Activated naive CD8-positive, alpha-beta T cell (primary cell): ENCODE measurements around the gene MAX.
A peak's percentile ranks its signal among the peaks of the same experiment; 100 is the strongest.

Experiments used
- H3K27ac Mint-ChIP-seq: one replicate; pipeline ENCODE4 v1.8.0; 2021; ENCODE audit warnings: mixed read lengths
- H3K27me3 Mint-ChIP-seq: one replicate; pipeline ENCODE4 v1.8.0; 2021; ENCODE audit warnings: mixed read lengths
- H3K36me3 Mint-ChIP-seq: one replicate; pipeline ENCODE4 v1.8.0; 2021; ENCODE audit warnings: mixed read lengths
- H3K4me1 Mint-ChIP-seq: one replicate; pipeline ENCODE4 v1.8.0; 2021; ENCODE audit warnings: low read depth, mixed read lengths
- H3K4me3 Mint-ChIP-seq: one replicate; pipeline ENCODE4 v1.8.0; 2021; ENCODE audit warnings: mild to moderate bottlenecking, mixed read lengths
- H3K9me3 Mint-ChIP-seq: one replicate; pipeline ENCODE4 v1.8.0; 2021; ENCODE audit warnings: low read depth, mixed read lengths

The MAX gene

GRCh38 chr14:65117769-65118745 is 15.7 kb upstream of the MAX start:
- no peaks in the 10 kb centered on the region for H3K4me1 Mint-ChIP-seq
- H3K4me3 Mint-ChIP-seq, result no peak overlapping the region
- no peak overlapping the region for H3K27ac Mint-ChIP-seq
- H3K27me3 Mint-ChIP-seq, result peaks cover 2% of the 10 kb centered on the region
- H3K9me3 Mint-ChIP-seq, result no peaks in the 10 kb centered on the region
- H3K36me3 Mint-ChIP-seq, result no peaks in the 10 kb centered on the region

DNA sequence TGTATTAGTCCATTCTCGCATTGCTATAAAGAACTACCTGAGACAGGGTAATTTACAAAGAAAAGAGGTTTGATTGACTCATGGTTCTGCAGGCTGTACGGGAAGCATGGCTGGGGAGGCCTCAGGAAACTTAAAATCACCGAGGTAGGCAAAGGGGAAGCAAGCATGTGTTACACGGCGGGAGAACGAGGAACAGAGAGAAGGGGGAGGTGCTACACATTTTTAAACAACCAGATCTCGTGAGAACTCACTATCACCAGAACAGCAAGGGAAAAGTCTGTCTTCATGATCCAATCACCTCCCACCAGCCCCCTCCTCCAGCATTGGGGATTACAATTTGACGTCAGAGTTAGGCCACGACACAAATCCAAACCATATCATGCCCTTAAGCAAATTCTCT is 13.3 kb upstream of the MAX start:
- peaks cover 2% of the 10 kb centered on the region for H3K27me3 Mint-ChIP-seq
- no peaks in the 10 kb centered on the region for H3K4me1 Mint-ChIP-seq
- no peaks in the 10 kb centered on the region for H3K9me3 Mint-ChIP-seq
- H3K4me3 Mint-ChIP-seq, result no peak overlapping the region
- H3K27ac Mint-ChIP-seq, result no peak overlapping the region
- H3K36me3 Mint-ChIP-seq, result no peaks in the 10 kb centered on the region

DNA sequence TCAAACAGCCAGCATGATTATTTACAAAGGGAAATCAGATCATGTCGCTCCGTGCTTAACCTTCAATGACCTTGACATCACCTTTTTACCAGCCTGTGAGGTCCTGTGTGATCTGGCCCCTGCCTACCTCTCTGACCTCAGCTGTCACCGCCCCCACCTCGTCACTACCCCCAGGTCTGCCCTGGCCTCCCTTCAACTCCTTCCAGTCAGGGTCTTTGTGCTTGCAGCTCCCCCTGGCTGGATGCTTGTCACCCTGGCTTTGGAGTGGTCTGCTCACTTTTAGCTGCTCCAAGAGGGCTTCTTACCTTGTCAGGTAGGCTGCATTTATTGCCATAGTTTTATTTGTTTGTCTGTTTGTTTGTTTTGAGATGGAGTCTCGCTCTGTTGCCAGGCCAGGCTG is 8.2 kb upstream of the MAX start:
- H3K27ac Mint-ChIP-seq, result no peak overlapping the region
- H3K27me3 Mint-ChIP-seq, result no peaks in the 10 kb centered on the region
- no peaks in the 10 kb centered on the region for H3K9me3 Mint-ChIP-seq
- H3K4me3 Mint-ChIP-seq, result no peak overlapping the region
- no peaks in the 10 kb centered on the region for H3K4me1 Mint-ChIP-seq
- no peaks in the 10 kb centered on the region for H3K36me3 Mint-ChIP-seq

- Mint-ChIP-seq H3K27ac (no peak overlapping the region), H3K27me3 (no peaks in the 10 kb centered on the region), H3K36me3 (no peaks in the 10 kb centered on the region), H3K9me3 (no peaks in the 10 kb centered on the region), H3K4me3 (no peak overlapping the region), H3K4me1 (no peaks in the 10 kb centered on the region)
Measured at GRCh38 chr14:65109357-65109756, 7.0 kb upstream of the MAX start.

GRCh38 chr14:65107200-65107599 is 4.9 kb upstream of the MAX start:
- no peak overlapping the region for H3K4me3 Mint-ChIP-seq
- H3K27me3 Mint-ChIP-seq, result no peaks in the 10 kb centered on the region
- H3K9me3 Mint-ChIP-seq, result no peaks in the 10 kb centered on the region
- H3K36me3 Mint-ChIP-seq, result no peaks in the 10 kb centered on the region
- H3K4me1 Mint-ChIP-seq, result peaks cover 6% of the 10 kb centered on the region
- no peak overlapping the region for H3K27ac Mint-ChIP-seq

DNA sequence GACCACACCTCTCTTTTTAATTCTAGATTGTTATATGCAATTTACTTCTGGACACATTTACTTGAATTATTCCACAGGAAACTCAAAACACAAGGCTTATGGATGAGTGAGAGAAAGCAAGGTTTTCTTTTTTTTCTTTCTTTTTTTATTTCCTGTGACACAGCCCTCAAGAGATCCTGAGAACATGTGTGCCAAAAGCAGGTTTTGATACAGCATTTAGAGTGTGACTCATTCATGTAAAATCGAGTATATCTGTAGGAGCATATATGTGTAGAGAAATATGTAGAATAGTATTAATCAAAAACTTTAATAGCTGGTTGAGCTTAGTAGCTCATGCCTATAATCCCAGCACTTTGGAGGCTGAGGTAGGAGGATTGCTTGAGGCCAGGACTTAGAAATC is 4.4 kb upstream of the MAX start:
- Mint-ChIP-seq H3K27me3 (no peaks in the 10 kb centered on the region), H3K4me1 (peaks cover 6% of the 10 kb centered on the region), H3K36me3 (no peaks in the 10 kb centered on the region), H3K27ac (no peak overlapping the region), H3K9me3 (no peaks in the 10 kb centered on the region), H3K4me3 (no peak overlapping the region)

DNA sequence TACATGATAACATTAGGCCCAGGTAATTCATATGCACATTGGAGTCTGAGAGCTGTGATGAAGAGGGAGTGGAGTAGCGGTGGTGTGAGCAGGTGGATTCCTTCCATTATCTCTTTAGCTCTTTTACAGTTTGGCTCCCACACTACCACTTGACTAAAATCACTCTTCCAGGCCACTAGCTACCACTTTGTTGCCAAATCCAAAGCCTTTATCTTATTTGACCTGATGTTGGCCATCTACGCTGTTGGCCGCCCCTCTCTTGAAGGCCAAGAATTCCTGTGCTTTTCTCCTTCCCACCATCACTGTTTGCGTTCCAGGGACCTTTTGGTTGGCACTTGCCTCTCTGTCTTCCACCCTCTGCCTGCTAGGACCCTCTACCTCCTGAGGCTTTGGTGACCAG is 4.0 kb upstream of the MAX start:
- Mint-ChIP-seq H3K27ac (no peak overlapping the region), H3K9me3 (no peaks in the 10 kb centered on the region), H3K36me3 (no peaks in the 10 kb centered on the region), H3K4me1 (peaks cover 6% of the 10 kb centered on the region), H3K27me3 (no peaks in the 10 kb centered on the region), H3K4me3 (no peak overlapping the region)

- H3K4me1 Mint-ChIP-seq, result peaks cover 18% of the 10 kb centered on the region
- no peak overlapping the region for H3K27ac Mint-ChIP-seq
- H3K4me3 Mint-ChIP-seq, result no peak overlapping the region
- peaks cover 3% of the 10 kb centered on the region for H3K36me3 Mint-ChIP-seq
- no peaks in the 10 kb centered on the region for H3K27me3 Mint-ChIP-seq
- H3K9me3 Mint-ChIP-seq, result no peaks in the 10 kb centered on the region
Measured at GRCh38 chr14:65104791-65105190, 2.5 kb upstream of the MAX start.

GRCh38 chr14:65103150-65103760 is 938 bp upstream of the MAX start:
- Mint-ChIP-seq H3K27ac (peak overlapping the region; percentile 97), H3K9me3 (no peaks in the 10 kb centered on the region), H3K4me1 (peaks cover 31% of the 10 kb centered on the region), H3K4me3 (peak overlapping the region; percentile 96), H3K27me3 (no peaks in the 10 kb centered on the region), H3K36me3 (peaks cover 3% of the 10 kb centered on the region)

GRCh38 chr14:65101631-65102440 is 481 bp downstream of the MAX start:
- Mint-ChIP-seq H3K9me3 (no peaks in the 10 kb centered on the region), H3K27me3 (no peaks in the 10 kb centered on the region), H3K4me1 (peaks cover 44% of the 10 kb centered on the region), H3K36me3 (peaks cover 3% of the 10 kb centered on the region), H3K4me3 (peak overlapping the region; percentile 96), H3K27ac (peak overlapping the region; percentile 97)

DNA sequence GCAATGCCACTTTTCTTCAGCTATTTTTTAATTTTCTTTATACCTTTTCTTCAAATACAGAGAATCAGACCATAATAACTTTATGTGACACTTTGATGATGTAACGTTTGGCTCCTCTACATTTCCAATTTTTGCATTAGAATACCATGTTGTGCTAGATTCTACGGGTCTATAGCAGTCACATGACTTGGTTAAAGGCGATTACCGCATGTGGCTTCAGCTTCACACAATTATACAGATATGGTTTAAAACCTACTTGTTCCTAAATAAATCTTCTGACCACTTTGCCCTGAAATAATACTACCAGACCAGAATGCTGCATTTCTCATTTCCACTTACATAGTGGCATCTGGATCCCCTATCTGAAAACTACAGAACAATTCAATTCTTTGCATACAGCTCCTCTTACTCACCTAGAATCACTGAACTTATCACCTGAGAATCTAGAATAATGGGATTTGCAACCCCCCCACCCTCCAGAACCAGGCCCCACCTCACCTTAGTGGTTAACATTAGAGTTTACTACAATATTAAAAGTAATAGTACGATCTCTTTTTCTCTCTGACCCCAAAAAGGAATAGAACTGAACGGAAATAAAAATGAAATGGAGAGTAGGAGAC is 1.3 kb downstream of the MAX start:
- H3K9me3 Mint-ChIP-seq, result no peaks in the 10 kb centered on the region
- peaks cover 5% of the 10 kb centered on the region for H3K36me3 Mint-ChIP-seq
- H3K4me3 Mint-ChIP-seq, result peak overlapping the region; percentile 95
- H3K27ac Mint-ChIP-seq, result peak overlapping the region; percentile 89
- H3K4me1 Mint-ChIP-seq, result peaks cover 52% of the 10 kb centered on the region
- no peaks in the 10 kb centered on the region for H3K27me3 Mint-ChIP-seq

DNA sequence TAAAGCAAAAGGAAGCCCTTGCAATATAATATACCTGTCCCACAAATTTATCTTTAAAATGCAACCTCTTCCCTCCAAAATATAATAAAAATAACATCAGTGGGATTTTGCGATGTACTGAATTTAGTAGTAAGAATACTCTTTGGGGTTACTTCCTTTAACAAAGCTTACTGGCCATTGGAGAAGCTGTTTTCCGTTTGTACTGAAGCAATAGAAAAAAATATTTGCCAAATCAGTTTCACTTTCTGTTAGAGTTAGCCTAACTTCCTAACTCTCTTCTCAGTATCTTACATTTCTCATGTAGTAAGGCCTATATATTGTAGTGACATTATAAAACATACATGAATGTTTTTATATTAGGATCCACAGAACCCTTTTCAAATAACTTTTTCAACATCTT is 3.7 kb downstream of the MAX start:
- Mint-ChIP-seq H3K27ac (peak overlapping the region; percentile 95), H3K4me1 (peaks cover 74% of the 10 kb centered on the region), H3K9me3 (no peaks in the 10 kb centered on the region), H3K27me3 (no peaks in the 10 kb centered on the region), H3K4me3 (peak overlapping the region; percentile 84), H3K36me3 (peaks cover 5% of the 10 kb centered on the region)

DNA sequence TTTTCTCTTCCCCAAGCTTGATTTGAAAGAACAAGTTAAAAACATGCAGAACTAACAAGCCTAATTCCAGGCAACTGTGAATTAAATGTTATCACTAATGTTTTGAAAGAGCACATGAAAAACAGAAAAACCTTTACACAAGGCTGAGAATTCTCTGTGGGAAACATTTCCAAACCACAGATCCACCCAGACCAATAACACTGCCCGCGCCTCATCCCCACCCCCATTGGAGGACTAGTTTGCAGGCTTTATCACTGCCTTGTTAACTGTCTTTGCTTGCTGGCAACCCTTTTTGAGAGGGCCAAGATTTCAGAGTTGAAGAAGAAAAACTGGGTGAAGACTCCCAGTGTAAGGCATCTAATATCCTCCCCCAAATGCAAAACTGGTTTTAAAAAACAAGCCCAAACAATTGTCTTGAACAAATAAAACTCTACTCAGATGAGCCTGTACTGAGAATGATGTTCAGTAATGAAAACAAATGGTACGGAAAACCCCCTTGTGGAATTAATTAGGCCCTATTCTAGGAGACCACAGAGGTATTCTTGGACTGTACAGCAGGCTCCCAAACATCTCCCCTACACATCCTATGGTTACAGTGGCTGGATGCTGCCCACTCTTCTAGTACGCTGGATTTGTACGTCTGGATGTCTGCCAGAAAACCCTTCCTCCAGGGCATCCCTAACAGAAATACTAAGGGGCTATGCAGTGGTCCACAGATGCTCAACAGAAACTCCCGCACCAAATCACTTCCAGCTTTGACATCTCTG is 5.8 kb downstream of the MAX start:
- peaks cover 83% of the 10 kb centered on the region for H3K4me1 Mint-ChIP-seq
- H3K36me3 Mint-ChIP-seq, result peaks cover 8% of the 10 kb centered on the region
- H3K4me3 Mint-ChIP-seq, result peak overlapping the region; percentile 44
- peak overlapping the region; percentile 47 for H3K27ac Mint-ChIP-seq
- H3K27me3 Mint-ChIP-seq, result no peaks in the 10 kb centered on the region
- no peaks in the 10 kb centered on the region for H3K9me3 Mint-ChIP-seq

GRCh38 chr14:65095633-65096205 is 6.6 kb downstream of the MAX start:
- H3K4me3 Mint-ChIP-seq, result peak overlapping the region; percentile 44

More at GRCh38 chr14:65095633-65096205, 6.6 kb downstream of the MAX start:
- H3K36me3 Mint-ChIP-seq, result peaks cover 8% of the 10 kb centered on the region
- peak overlapping the region; percentile 50 for H3K27ac Mint-ChIP-seq
- H3K27me3 Mint-ChIP-seq, result no peaks in the 10 kb centered on the region
- no peaks in the 10 kb centered on the region for H3K9me3 Mint-ChIP-seq
- peaks cover 85% of the 10 kb centered on the region for H3K4me1 Mint-ChIP-seq
